Prostate gland (tissue), 2 donors: ENCODE data around the gene ACOT12. TPM values are rescaled to one million over a fixed set of nuclear protein-coding genes. Genes with fewer than 3 reads are reported as not detected.
A peak's percentile ranks its signal among the peaks of the same experiment; 100 is the strongest.

ENCODE experiments used
- DNase-seq: peaks from one replicate; pipeline ENCODE4 v3.0.0-alpha.2; 2019; ENCODE audit warnings: low spot score
- H3K27ac ChIP-seq, 2 donors: fragments of 200-600 bp; sonication (generic); 2 replicates each; pipeline ENCODE4 v1.5.1; 2017 to 2019
- H3K27me3 ChIP-seq: fragments of 200-600 bp; sonication (generic); replicated peaks from 2 replicates; pipeline ENCODE4 v1.5.1; 2019; ENCODE audit not compliant: insufficient read depth
- H3K36me3 ChIP-seq, 2 donors: fragments of 200-600 bp; sonication (generic); 1 replicate in 1 of 2; 2 replicates in 1 of 2; pipeline versions ENCODE4 v1.5.1 to v1.8.1; 2017 to 2019
- H3K4me1 ChIP-seq: fragments of 200-600 bp; sonication (generic); replicated peaks from 2 replicates; pipeline ENCODE4 v1.5.1; 2019
- H3K4me3 ChIP-seq, 2 donors: fragments of 200-600 bp; sonication (generic); 2 replicates each; pipeline ENCODE4 v1.5.1; 2017 to 2019
- H3K9me3 ChIP-seq: fragments of 200-600 bp; sonication (generic); 2 replicates; pipeline ENCODE4 v1.5.1; 2017
- POLR2A ChIP-seq: fragments of 450-650 bp; IDR thresholded peaks from one replicate; pipeline ENCODE4 v1.6.1; 2016; ENCODE audit warnings: antibody characterized with exemption, mild to moderate bottlenecking
- POLR2AphosphoS5 ChIP-seq: sonication (generic); formaldehyde crosslinking; IDR thresholded peaks from one replicate; pipeline ENCODE4 v1.6.1; 2017; ENCODE audit warnings: antibody characterized with exemption
- WGBS: methylation state at CpG from one replicate; pipeline ENCODE4 v1.1.5; 2018; 5-methylcytosine and 5-hydroxymethylcytosine counted together
- intact Hi-C: fragments of 100-400 bp; cut with DNase I; formaldehyde crosslinking; loops from one replicate; pipeline ENCODE4 v1.14.2; 2022
- total RNA-seq, 2 donors: library from RNA; depleted of rRNA; stranded (reverse); fragments of >200 nt; gene quantifications; one replicate each; pipeline ENCODE4 v1.1.0, GENCODE V29; 2016
- TF ChIP-seq, protein P1 (sequence below), 4 experiments: fragments of 200-600 bp in 2 of 4; fragments of 450-650 bp in 2 of 4; sonication (generic) in 2 of 4; IDR thresholded peaks; 1 replicate in 3 of 4; 2 replicates in 1 of 4; pipeline ENCODE4 v1.5.1; 2016 to 2019; ENCODE audit warnings: antibody characterized with exemption in 4 of 4, mild to moderate bottlenecking in 2 of 4, moderate library complexity in 2 of 4

ACOT12 gene
- total RNA-seq, 2 donors from 2014 or later: 1.0 TPM; not detected in 1

DNA sequence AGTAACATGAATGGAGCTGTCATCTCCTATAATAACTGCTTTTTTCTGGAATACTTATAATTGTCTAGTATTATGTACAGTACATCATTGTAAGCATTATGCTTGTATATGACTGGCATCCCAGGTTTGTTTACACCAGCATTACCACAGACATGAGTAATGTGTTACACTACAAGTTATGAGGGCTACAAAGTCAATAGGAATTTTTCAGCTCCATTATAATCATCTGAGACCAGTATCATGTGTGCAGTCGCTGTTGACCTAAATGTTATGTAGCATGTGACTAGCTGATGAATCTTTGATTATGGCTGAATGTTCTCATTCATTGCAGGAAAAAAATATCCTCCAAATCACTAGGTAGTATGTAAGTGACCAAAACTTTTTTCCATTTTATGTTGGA lies 90.4 kb downstream of the ACOT12 start:
- intact Hi-C loops: loop anchor here (5.0 to 10.0 kb wide), 3 partner anchors 71 to 864 kb away; partner anchors contain the start of gene CKMT2
- TF ChIP-seq, protein P1, sequence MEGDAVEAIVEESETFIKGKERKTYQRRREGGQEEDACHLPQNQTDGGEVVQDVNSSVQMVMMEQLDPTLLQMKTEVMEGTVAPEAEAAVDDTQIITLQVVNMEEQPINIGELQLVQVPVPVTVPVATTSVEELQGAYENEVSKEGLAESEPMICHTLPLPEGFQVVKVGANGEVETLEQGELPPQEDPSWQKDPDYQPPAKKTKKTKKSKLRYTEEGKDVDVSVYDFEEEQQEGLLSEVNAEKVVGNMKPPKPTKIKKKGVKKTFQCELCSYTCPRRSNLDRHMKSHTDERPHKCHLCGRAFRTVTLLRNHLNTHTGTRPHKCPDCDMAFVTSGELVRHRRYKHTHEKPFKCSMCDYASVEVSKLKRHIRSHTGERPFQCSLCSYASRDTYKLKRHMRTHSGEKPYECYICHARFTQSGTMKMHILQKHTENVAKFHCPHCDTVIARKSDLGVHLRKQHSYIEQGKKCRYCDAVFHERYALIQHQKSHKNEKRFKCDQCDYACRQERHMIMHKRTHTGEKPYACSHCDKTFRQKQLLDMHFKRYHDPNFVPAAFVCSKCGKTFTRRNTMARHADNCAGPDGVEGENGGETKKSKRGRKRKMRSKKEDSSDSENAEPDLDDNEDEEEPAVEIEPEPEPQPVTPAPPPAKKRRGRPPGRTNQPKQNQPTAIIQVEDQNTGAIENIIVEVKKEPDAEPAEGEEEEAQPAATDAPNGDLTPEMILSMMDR (IDR thresholded peaks at IDR 0.05): no peak
- TF ChIP-seq POLR2A (no peak), POLR2AphosphoS5 (no peak)
- Histone ChIP-seq H3K27ac (peak overlapping the region in 1 of 2 donors; percentile 28), H3K27me3 (no peaks in the 10 kb centered on the region), H3K4me1 (peaks cover 10% of the 10 kb centered on the region), H3K4me3 (no peak overlapping the region), H3K36me3 (no peaks in the 10 kb centered on the region), H3K9me3 (no peaks in the 10 kb centered on the region)
- no peak for DNase-seq
- 90% methylated on average over 1 of the region's 1 CpG for WGBS

DNA sequence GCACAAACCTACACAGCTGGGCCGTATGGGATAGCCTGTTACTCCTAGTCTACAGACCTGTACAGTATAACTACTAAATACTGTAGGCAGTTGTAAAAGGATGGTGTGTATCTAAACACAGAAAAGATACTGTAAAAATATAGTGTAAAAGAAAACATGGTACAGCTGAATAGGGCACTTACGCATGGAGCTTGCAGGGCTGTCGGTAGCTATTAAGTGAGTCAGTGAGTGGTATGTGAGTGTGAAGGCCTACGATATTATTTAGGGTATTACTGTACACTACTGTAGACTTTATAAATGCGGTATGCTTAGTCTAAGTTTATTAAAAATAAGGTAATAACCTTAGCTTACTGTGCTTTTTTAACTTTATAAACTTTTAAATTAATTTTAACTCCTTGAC lies 91.3 kb downstream of the ACOT12 start:
- Histone ChIP-seq H3K27ac (peak overlapping the region in 1 of 2 donors; percentile 94), H3K36me3 (no peaks in the 10 kb centered on the region), H3K4me1 (peaks cover 10% of the 10 kb centered on the region), H3K4me3 (peak overlapping the region in 1 of 2 donors; percentile 85), H3K27me3 (no peaks in the 10 kb centered on the region), H3K9me3 (no peaks in the 10 kb centered on the region)
- no peak for DNase-seq
- TF ChIP-seq POLR2A: no peak
- no peak for TF ChIP-seq POLR2AphosphoS5
- TF ChIP-seq, protein P1 (IDR thresholded peaks at IDR 0.05): no peak
- WGBS: 93% methylated on average over 5 of the region's 5 CpGs
- intact Hi-C loops: loop anchor here (5.0 to 10.0 kb wide), 3 partner anchors 70 to 865 kb away; partner anchors contain the start of gene CKMT2

DNA sequence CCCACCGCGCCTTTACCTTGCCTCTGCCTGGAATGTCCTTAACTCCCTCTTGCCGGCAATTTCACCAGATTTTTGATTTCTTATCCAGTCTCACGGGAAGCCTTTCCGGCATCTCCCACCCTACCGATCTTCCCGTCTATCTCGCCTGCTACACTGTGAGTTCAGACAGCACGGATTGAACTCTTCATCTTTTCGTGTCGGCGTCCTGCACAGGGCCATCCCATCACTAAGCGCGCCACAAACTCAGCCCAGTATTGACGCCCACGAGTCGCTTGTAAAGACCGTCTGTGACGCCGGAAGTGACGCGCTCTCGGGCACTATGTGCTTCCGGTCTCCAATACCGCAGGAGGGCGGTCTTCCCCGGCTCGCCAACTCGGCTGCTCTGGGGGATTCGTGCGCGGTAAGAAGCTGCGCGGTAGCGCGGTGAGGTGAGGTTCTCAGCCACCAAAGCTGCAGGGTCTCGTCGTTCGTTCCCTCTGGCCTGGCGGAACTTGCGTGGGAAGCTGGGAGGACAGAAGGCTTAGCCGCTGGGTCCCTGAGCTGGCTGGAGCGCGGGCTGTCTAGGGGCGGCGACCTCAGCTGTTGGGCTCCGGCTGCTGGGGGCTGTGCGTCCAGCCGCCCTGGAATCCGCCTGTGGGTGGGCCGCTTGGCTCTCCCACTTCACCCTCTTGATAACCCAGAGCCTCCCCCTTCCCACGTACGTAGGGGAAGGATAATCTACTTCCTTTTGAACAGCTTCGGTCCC lies 92.5 kb downstream of the ACOT12 start, which contains the start of gene ZCCHC9:
Gene ZCCHC9 (plus strand): TSS at position 317 of the 745 bp plus-strand sequence. CDS start 3,171 bp downstream, outside the sequence.
- Histone ChIP-seq H3K4me1 (peaks cover 10% of the 10 kb centered on the region), H3K36me3 (no peaks in the 10 kb centered on the region), H3K4me3 (peak within 1 kb of the TSS; percentile 85), H3K9me3 (no peaks in the 10 kb centered on the region), H3K27ac (peak within 1 kb of the TSS; percentile 92 to 94), H3K27me3 (no peaks in the 10 kb centered on the region)
- peak; percentile 89 for DNase-seq
- under 1% methylated on average over 33 of the region's 54 CpGs for WGBS
- intact Hi-C loops: loop anchor here (5.0 to 10.0 kb wide), 3 partner anchors 69 to 866 kb away; partner anchors contain the start of gene CKMT2
- TF ChIP-seq POLR2A (peak; percentile 74), POLR2AphosphoS5 (peak; percentile 95)
- TF ChIP-seq, protein P1 (IDR thresholded peaks at IDR 0.05): peak in 3 of 4 experiments; percentile 24 to 54 (median 53)

DNA sequence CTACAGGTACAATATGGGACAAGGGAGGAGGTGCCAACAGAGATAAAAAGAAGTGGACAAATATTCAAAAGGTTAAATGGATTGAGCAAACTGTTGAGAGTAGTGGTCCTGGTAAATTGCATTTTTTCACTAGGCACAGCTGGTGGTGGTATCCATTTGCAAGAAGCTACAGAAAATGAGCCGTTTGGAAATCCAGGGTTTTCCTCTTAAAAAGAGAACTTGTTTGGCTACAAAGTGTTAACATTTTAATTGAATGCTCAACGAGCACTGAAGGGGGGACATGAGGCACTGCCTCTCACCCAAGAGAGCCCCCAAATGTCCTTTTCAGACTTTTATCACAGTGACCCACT lies 93.0 kb downstream of the ACOT12 start:
- intact Hi-C loops: loop anchor here (5.0 to 10.0 kb wide), 3 partner anchors 69 to 866 kb away; partner anchors contain the start of gene CKMT2
- Histone ChIP-seq H3K27ac (peak overlapping the region; percentile 92 to 94), H3K36me3 (no peaks in the 10 kb centered on the region), H3K4me3 (peak overlapping the region; percentile 85), H3K27me3 (no peaks in the 10 kb centered on the region), H3K9me3 (no peaks in the 10 kb centered on the region), H3K4me1 (peaks cover 10% of the 10 kb centered on the region)
- 2% methylated on average over 2 of the region's 2 CpGs for WGBS
- TF ChIP-seq, protein P1 (IDR thresholded peaks at IDR 0.05): no peak
- no peak for TF ChIP-seq POLR2A
- no peak for TF ChIP-seq POLR2AphosphoS5
- DNase-seq: no peak
